Measurements from ENCODE around the gene ROBO4. TPM values are rescaled to one million over a fixed set of nuclear protein-coding genes. Genes with fewer than 3 reads are reported as not detected.
A peak's percentile ranks its signal among the peaks of the same experiment; 100 is the strongest.

The ROBO4 gene
- polyA plus RNA-seq, 2 of the 4 experiments (the other 2 are of a cell fraction): not detected

DNA sequence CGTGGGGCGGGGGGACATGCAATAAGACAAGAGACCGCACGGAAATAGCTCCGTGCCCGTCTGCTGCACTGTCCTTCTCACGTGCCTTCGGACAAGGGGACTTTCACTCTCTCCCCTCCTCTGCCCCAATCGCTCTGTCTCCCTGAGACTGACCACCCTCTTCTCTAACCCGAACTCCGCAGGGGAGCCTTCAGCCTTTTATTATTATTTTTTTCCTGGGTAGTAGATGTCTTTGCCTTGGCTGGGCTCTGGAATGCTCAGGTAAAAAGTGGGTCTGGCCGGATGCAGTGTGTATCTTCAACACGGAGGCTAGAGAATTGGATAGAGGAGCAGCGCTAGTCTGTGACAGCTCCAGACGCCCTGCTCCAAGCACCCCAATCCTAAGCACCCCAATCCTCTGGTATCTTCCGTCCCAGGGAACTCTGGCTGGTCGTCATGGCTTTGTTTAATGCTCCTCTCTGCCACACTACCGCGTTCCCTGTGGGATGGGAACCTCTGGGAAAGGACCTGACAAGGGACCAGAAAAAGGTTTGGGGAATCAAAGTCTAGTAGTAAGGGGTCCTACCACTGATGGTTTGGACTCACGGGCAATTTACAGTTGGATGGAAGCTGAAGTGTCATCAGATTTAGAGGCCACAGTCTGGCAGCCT is 57.6 kb downstream of the ROBO4 start (continued):
- TF ChIP-seq, protein P1, sequence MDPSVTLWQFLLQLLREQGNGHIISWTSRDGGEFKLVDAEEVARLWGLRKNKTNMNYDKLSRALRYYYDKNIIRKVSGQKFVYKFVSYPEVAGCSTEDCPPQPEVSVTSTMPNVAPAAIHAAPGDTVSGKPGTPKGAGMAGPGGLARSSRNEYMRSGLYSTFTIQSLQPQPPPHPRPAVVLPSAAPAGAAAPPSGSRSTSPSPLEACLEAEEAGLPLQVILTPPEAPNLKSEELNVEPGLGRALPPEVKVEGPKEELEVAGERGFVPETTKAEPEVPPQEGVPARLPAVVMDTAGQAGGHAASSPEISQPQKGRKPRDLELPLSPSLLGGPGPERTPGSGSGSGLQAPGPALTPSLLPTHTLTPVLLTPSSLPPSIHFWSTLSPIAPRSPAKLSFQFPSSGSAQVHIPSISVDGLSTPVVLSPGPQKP (IDR thresholded peaks at IDR 0.05; ENCODE audit: low read depth, low read length): no peak
- TF ChIP-seq KDM5A (IDR thresholded peaks at IDR 0.05): no peak
- no peak for TF ChIP-seq POLR2A (IDR thresholded peaks at IDR 0.05; ENCODE audit: low read length)
- no peak for TF ChIP-seq RCOR1 (IDR thresholded peaks at IDR 0.05; ENCODE audit: low read depth, low read length)

DNA sequence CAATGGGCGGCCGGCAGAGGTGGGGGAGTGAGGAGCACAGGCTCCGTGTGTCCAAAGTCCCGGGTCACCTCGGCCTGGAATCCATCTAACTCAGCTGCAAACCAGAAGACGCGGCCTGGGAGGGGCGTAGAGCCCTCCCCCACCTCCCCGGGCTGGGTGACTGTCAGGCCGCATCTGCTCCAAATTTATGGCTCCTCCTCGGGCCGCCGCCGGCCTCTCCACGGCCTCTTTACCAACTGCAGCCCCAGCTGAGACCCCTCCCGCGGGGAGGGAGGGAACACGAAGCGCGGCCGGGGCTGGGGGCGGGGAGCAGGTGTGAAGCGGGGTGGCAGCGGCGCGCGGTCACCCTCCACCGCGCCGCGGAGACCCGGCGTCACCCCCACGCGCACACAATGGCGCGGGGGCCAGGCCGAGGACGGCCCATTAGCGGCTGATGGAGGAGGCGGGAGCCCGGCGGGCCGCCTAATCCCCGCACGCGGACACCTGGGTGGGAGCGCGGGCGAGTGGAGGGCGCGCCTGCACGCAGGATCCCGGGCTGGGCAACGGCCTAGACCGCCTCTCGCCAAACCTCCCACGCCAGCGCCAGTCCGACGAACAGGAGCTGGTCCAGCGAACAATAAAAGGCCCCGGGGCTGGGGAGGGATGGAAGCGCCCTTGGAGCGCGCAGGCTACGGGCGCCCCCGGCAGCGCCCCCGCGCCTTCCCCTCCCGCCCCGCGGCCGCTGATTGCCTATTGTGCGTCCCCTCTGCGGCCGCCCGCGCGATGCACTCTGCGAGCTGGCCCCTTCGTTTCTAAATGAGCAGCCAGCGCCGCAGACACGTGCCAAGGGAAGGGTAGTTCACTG is 58.3 kb downstream of the ROBO4 start:
- peaks cover 8% of the 10 kb centered on the region; the same call in 1 of the 3 replicates for H3K4me1 ChIP-seq
- ChIA-PET CTCF (interaction anchor here (0.6 to 4.6 kb wide), 6 partner anchors 18 to 196 kb away, joined by 3 to 37 read pairs (median 3); partner anchors contain the start of gene ROBO3), POLR2A (no interaction called here)
- 30% methylated on average over 23 of the region's 87 CpGs for WGBS (ENCODE audit: missing lambda C conversion rate)
- peak overlapping the region; percentile 74 for H3K4me2 ChIP-seq
- H3K9me3 ChIP-seq: no peaks in the 10 kb centered on the region; the same call in 2 of the 3 replicates
- DNase-seq (ENCODE audit: low read depth in 1 of 2, low spot score in 1 of 2) (no peak), FAIRE-seq (no peak), ATAC-seq (no peak)
- H3K27ac ChIP-seq: no peak overlapping the region
- no peak for TF ChIP-seq HMGXB4 (CRISPR knock-in tag; IDR thresholded peaks at IDR 0.05; ENCODE audit: borderline replicate concordance)
- H3K4me3 ChIP-seq: peak overlapping the region; percentile 37

- 38% methylated on average over 5 of the region's 5 CpGs for WGBS (ENCODE audit: missing lambda C conversion rate)
- Histone ChIP-seq H3K27ac (no peak overlapping the region), H3K9me3 (no peaks in the 10 kb centered on the region; the same call in 2 of the 3 replicates), H3K4me1 (peaks cover 8% of the 10 kb centered on the region; the same call in 1 of the 3 replicates), H3K4me2 (peak overlapping the region; percentile 74; the same call in 1 of the 3 replicates), H3K4me3 (no peak overlapping the region)
- no peak for ATAC-seq
- ChIA-PET CTCF (interaction anchor here (0.6 to 4.6 kb wide), 9 partner anchors 8 to 195 kb away, joined by 3 to 37 read pairs (median 3); partner anchors contain the start of gene ROBO3), POLR2A (no interaction called here)
- DNase-seq (ENCODE audit: low read depth in 1 of 2, low spot score in 1 of 2): no peak
- TF ChIP-seq HOXB5 (CRISPR knock-in tag; IDR thresholded peaks at IDR 0.05): no peak
- TF ChIP-seq SREBF2 (IDR thresholded peaks at IDR 0.05): no peak
- no peak for TF ChIP-seq CHD4 (IDR thresholded peaks at IDR 0.05; ENCODE audit: borderline replicate concordance)
- FAIRE-seq: no peak
These were observed 58.9 kb downstream of the ROBO4 start for GRCh38 chr11:124838805-124839127.

DNA sequence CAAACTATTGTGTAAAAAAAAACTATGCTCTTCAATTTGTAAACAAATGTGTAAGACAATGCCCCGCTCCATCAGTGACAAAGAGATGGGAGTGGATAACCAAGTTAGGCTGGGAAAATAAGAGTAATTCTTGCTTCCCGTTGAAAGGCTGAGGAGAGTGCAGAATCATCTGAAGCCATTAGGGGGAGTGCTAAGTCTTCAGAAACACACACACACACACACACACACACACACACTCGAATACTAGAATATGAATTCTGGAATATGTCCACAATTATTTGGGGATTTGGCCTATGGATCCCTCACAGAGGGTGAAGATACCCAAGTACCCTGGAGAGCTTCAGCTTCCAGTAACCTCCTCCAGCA is 60.2 kb downstream of the ROBO4 start:
- TF ChIP-seq RAD21 (conservative IDR thresholded peaks at IDR 0.05 in 1 of 2, IDR thresholded peaks at IDR 0.05 in 1 of 2) (peak; percentile 39 to 64; a peak in 4 of 5 replicates), RFX5 (IDR thresholded peaks at IDR 0.05) (no peak), HEYL (CRISPR knock-in tag; IDR thresholded peaks at IDR 0.05) (no peak), E2F6 (IDR thresholded peaks at IDR 0.05; ENCODE audit: borderline replicate concordance, low read depth) (no peak)
- POLR2A ChIA-PET: interaction anchor here (1.1 to 1.6 kb wide), 4 partner anchors 37 to 164 kb away, joined by 3 to 14 read pairs (median 6); partner anchors contain the start of genes MSANTD2, SIAE and SPA17

More for the DNA sequence above, 60.2 kb downstream of the ROBO4 start:
- CTCF ChIA-PET: interaction anchor here (0.6 to 4.6 kb wide), 29 partner anchors 9 to 442 kb away, joined by 3 to 37 read pairs (median 4); partner anchors contain the start of genes MSANTD2, ROBO3 and VSIG2
- ATAC-seq: peak; percentile 80 to 82; a peak in 5 of 6 replicates
- Histone ChIP-seq H3K4me1 (peaks cover 8% of the 10 kb centered on the region; the same call in 1 of the 3 replicates), H3K27ac (no peak overlapping the region), H3K4me3 (no peak overlapping the region), H3K9me3 (no peaks in the 10 kb centered on the region; the same call in 2 of the 3 replicates), H3K4me2 (peak overlapping the region; percentile 73)
- WGBS (ENCODE audit: missing lambda C conversion rate): 4% methylated on average over 3 of the region's 3 CpGs
- peak; percentile 30 to 86 for DNase-seq (ENCODE audit: low read depth in 1 of 2, low spot score in 1 of 2)
- no peak for FAIRE-seq
